K562 (cell line): ENCODE data around the gene SDC3. TPM values are rescaled to one million over a fixed set of nuclear protein-coding genes. Genes with fewer than 3 reads are reported as not detected.

Source experiments
- ADNP ChIP-seq: fragments of 200-800 bp; sonication (Bioruptor generic); IDR thresholded peaks from 2 replicates; pipeline ENCODE4 v1.6.1; 2016; ENCODE audit warnings: missing genetic modification characterization, missing compliant biosample characterization
- ARID2 ChIP-seq: fragments of 450-650 bp; IDR thresholded peaks from 2 replicates; pipeline ENCODE4 v1.6.1; 2017; ENCODE audit warnings: antibody characterized with exemption, mild to moderate bottlenecking
- CBX8 ChIP-seq: fragments of 200-600 bp; sonication (generic); IDR thresholded peaks from 2 replicates; pipeline ENCODE4 v1.6.1; 2012; ENCODE audit warnings: borderline replicate concordance, mixed run types, low read depth, mild to moderate bottlenecking, moderate library complexity, mixed read lengths, low read length, control low read depth, inconsistent platforms; ENCODE audit not compliant: poor library complexity, severe bottlenecking; ENCODE audit errors: extremely low read depth
- DACH1 ChIP-seq: fragments of 450-650 bp; IDR thresholded peaks from 2 replicates; pipeline ENCODE4 v1.6.1; 2018; ENCODE audit not compliant: partially characterized antibody
- ELF4 ChIP-seq: fragments of 450-650 bp; formaldehyde crosslinking; IDR thresholded peaks from 2 replicates; pipeline ENCODE4 v1.4.0; 2022; ENCODE audit warnings: missing genetic modification characterization
- JUND ChIP-seq, 2 experiments: IDR thresholded peaks; 2 replicates in 1 of 2; 3 replicates in 1 of 2; pipeline ENCODE4 v1.6.1; 2011; ENCODE audit warnings: borderline replicate concordance in 2 of 2, low read depth in 2 of 2, low read length in 2 of 2, improper control_type of control experiment in 1 of 2, missing biosample characterization in 1 of 2, missing genetic modification characterization in 1 of 2, missing genetic modification reagents in 1 of 2
- MEF2D ChIP-seq: conservative IDR thresholded peaks from 2 replicates; pipeline ENCODE4 v1.6.1; 2016; ENCODE audit warnings: low read depth, missing genetic modification characterization, missing compliant biosample characterization
- MEIS2 ChIP-seq: fragments of 450-650 bp; IDR thresholded peaks from 2 replicates; pipeline ENCODE4 v1.6.1; 2014; ENCODE audit warnings: mild to moderate bottlenecking; ENCODE audit not compliant: partially characterized antibody
- NR2F6 ChIP-seq: fragments of 450-650 bp; formaldehyde crosslinking; IDR thresholded peaks from 2 replicates; pipeline ENCODE4 v1.4.0; 2020; ENCODE audit warnings: mild to moderate bottlenecking
- POLR2B ChIP-seq: fragments of 450-650 bp; IDR thresholded peaks from 2 replicates; pipeline ENCODE4 v1.6.1; 2018; ENCODE audit warnings: low read depth; ENCODE audit not compliant: partially characterized antibody
- PTRF ChIP-seq: fragments of 450-650 bp; IDR thresholded peaks from 2 replicates; pipeline ENCODE4 v1.6.1; 2016; ENCODE audit warnings: mild to moderate bottlenecking, missing genetic modification characterization, missing compliant biosample characterization
- PYGO2 ChIP-seq: fragments of 450-650 bp; IDR thresholded peaks from 2 replicates; pipeline ENCODE4 v1.6.1; 2016; ENCODE audit warnings: mild to moderate bottlenecking, missing genetic modification characterization, moderate library complexity, missing compliant biosample characterization
- RBM14 ChIP-seq: fragments of 200-400 bp; formaldehyde crosslinking; IDR thresholded peaks from 2 replicates; pipeline ENCODE4 v1.6.1; 2018; ENCODE audit warnings: low read depth, mild to moderate bottlenecking, low read length, moderate library complexity, borderline replicate concordance; ENCODE audit not compliant: insufficient read depth
- RFX7 ChIP-seq: fragments of 250-450 bp; sonication (Bioruptor Pico); IDR thresholded peaks from 2 replicates; pipeline ENCODE4 v1.5.1; 2021; ENCODE audit warnings: mild to moderate bottlenecking
- SRSF9 ChIP-seq: fragments of 200-400 bp; formaldehyde crosslinking; IDR thresholded peaks from 2 replicates; pipeline ENCODE4 v1.6.1; 2017; ENCODE audit warnings: low read depth, low read length, borderline replicate concordance
- ZNF12 ChIP-seq: sonication (generic); formaldehyde crosslinking; IDR thresholded peaks from 2 replicates; pipeline ENCODE4 v1.4.0; 2020; ENCODE audit warnings: mild to moderate bottlenecking, missing genetic modification reagents
- ZNF274 ChIP-seq: IDR thresholded peaks from 2 replicates; pipeline ENCODE4 v1.6.1; 2011; ENCODE audit warnings: low read depth, mild to moderate bottlenecking, low read length, moderate library complexity, borderline replicate concordance
- ZNF780A ChIP-seq: fragments of 250-450 bp; sonication (Bioruptor Pico); IDR thresholded peaks from 2 replicates; pipeline ENCODE4 v1.5.0; 2021; ENCODE audit warnings: mild to moderate bottlenecking
- polyA plus RNA-seq, 8 experiments: library from polyadenylated mRNA; depleted of rRNA in 4 of 8; stranded (reverse) in 5 of 8; unstranded in 3 of 8; fragments of >200 nt; fragmentation: Nextera tagmentation in 2 of 8; fragmentation: Illumina TruSeq in 1 of 8; extraction: Ambion mirVana in 2 of 8; extraction: Trizol in 1 of 8; gene quantifications; 2 replicates each; pipeline versions ENCODE4 v1.2.1 to v1.2.3, GENCODE V29; 2011 to 2014; ENCODE audit warnings: inconsistent platforms in 1 of 8, missing spikeins in 1 of 8
- total RNA-seq, 7 experiments: library from RNA; depleted of rRNA in 6 of 7; stranded (reverse); fragments of >200 nt in 6 of 7; fragmentation: Illumina TruSeq in 2 of 7; extraction: Trizol in 2 of 7; gene quantifications; 2 replicates each; pipeline versions ENCODE4 v1.2.1 to v1.2.3, GENCODE V29; 2011 to 2021; ENCODE audit warnings: low replicate concordance in 1 of 7
- TF ChIP-seq, protein P1 (sequence below): sonication (generic); formaldehyde crosslinking; IDR thresholded peaks from 2 replicates; pipeline ENCODE4 v1.4.0; 2020; ENCODE audit warnings: mild to moderate bottlenecking, missing genetic modification reagents
- TF ChIP-seq, protein P2 (sequence below), 3 experiments: fragments of 200-800 bp in 1 of 3; fragments of 250-450 bp in 1 of 3; fragments of 450-650 bp in 1 of 3; sonication (Bioruptor Pico) in 1 of 3; sonication (Bioruptor generic) in 1 of 3; formaldehyde crosslinking in 1 of 3; IDR thresholded peaks; 2 replicates each; pipeline versions ENCODE4 v1.6.1 to v1.8.0; 2016 to 2022; ENCODE audit warnings: mild to moderate bottlenecking in 2 of 3, missing genetic modification characterization in 2 of 3, missing compliant biosample characterization in 1 of 3, moderate library complexity in 1 of 3
- TF ChIP-seq, protein P3 (sequence below), 2 experiments: fragments of 450-650 bp; IDR thresholded peaks; 2 replicates each; pipeline ENCODE4 v1.6.1; 2016

Gene SDC3
- total and polyA plus RNA-seq, 9 of the 15 experiments (the other 6 are each of a cell fraction or from before 2014, with no cell fraction given): 0.38 to 44.1 (median 12.1) TPM

DNA sequence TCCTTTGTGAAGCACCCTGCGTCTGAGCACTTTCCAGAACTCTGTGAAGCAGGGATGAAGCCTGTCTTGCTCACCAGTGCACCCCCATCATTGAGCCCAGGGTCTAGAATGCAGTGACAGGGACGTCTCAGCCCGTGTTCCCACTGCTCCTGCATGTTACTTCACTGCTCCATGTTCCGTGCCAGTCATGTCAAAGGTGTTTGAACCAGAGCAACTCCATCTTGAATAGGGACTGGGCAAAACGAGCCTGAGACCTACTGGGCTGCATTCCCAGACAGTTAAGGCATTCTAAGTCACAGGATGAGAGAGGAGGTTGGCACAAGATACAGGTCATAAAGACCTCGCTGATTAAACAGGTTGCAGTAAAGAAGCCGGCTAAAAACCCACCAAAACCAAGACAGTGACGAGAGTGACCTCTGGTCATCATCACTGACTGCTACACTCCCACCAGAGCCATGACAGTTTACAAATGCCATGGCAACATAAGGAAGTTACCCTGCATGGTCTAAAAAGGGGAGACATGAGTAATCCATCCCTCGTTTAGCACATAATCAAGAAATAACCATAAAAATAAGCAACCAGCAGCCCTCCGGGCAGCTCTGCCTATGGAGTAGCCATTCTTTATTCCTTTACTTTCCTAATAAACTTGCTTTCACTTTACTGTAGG is 63.2 kb downstream of the SDC3 start (continued):
- TF ChIP-seq RBM14 (no peak), ELF4 (CRISPR knock-in tag) (no peak), MEF2D (tag) (peak; percentile 77), POLR2B (no peak), ZNF274 (no peak), RFX7 (CRISPR knock-in tag) (no peak), PTRF (tag) (peak; percentile 76; the same call in 1 of the 2 replicates), ZNF780A (CRISPR knock-in tag) (no peak), MEIS2 (no peak), CBX8 (no peak), NR2F6 (CRISPR knock-in tag) (no peak), ADNP (tag) (no peak), JUND (IDR thresholded peaks at IDR 0.05; ENCODE audit: borderline replicate concordance, low read depth, low read length) (no peak), JUND (tag; IDR thresholded peaks at IDR 0.05; ENCODE audit: borderline replicate concordance, low read depth, low read length) (no peak), ARID2 (no peak), ZNF12 (CRISPR knock-in tag) (no peak), DACH1 (no peak), SRSF9 (no peak), PYGO2 (peak; percentile 40; the same call in 1 of the 2 replicates)
- TF ChIP-seq, protein P1, sequence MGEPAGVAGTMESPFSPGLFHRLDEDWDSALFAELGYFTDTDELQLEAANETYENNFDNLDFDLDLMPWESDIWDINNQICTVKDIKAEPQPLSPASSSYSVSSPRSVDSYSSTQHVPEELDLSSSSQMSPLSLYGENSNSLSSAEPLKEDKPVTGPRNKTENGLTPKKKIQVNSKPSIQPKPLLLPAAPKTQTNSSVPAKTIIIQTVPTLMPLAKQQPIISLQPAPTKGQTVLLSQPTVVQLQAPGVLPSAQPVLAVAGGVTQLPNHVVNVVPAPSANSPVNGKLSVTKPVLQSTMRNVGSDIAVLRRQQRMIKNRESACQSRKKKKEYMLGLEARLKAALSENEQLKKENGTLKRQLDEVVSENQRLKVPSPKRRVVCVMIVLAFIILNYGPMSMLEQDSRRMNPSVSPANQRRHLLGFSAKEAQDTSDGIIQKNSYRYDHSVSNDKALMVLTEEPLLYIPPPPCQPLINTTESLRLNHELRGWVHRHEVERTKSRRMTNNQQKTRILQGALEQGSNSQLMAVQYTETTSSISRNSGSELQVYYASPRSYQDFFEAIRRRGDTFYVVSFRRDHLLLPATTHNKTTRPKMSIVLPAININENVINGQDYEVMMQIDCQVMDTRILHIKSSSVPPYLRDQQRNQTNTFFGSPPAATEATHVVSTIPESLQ (CRISPR knock-in tag): no peak
- TF ChIP-seq, protein P2, sequence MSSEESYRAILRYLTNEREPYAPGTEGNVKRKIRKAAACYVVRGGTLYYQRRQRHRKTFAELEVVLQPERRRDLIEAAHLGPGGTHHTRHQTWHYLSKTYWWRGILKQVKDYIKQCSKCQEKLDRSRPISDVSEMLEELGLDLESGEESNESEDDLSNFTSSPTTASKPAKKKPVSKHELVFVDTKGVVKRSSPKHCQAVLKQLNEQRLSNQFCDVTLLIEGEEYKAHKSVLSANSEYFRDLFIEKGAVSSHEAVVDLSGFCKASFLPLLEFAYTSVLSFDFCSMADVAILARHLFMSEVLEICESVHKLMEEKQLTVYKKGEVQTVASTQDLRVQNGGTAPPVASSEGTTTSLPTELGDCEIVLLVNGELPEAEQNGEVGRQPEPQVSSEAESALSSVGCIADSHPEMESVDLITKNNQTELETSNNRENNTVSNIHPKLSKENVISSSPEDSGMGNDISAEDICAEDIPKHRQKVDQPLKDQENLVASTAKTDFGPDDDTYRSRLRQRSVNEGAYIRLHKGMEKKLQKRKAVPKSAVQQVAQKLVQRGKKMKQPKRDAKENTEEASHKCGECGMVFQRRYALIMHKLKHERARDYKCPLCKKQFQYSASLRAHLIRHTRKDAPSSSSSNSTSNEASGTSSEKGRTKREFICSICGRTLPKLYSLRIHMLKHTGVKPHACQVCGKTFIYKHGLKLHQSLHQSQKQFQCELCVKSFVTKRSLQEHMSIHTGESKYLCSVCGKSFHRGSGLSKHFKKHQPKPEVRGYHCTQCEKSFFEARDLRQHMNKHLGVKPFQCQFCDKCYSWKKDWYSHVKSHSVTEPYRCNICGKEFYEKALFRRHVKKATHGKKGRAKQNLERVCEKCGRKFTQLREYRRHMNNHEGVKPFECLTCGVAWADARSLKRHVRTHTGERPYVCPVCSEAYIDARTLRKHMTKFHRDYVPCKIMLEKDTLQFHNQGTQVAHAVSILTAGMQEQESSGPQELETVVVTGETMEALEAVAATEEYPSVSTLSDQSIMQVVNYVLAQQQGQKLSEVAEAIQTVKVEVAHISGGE (CRISPR knock-in tag; IDR thresholded peaks at IDR 0.05): no peak
- TF ChIP-seq, protein P3, sequence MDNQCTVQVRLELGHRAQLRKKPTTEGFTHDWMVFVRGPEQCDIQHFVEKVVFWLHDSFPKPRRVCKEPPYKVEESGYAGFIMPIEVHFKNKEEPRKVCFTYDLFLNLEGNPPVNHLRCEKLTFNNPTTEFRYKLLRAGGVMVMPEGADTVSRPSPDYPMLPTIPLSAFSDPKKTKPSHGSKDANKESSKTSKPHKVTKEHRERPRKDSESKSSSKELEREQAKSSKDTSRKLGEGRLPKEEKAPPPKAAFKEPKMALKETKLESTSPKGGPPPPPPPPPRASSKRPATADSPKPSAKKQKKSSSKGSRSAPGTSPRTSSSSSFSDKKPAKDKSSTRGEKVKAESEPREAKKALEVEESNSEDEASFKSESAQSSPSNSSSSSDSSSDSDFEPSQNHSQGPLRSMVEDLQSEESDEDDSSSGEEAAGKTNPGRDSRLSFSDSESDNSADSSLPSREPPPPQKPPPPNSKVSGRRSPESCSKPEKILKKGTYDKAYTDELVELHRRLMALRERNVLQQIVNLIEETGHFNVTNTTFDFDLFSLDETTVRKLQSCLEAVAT (IDR thresholded peaks at IDR 0.05): no peak
